GDM1 (cell line): ENCODE measurements around the gene ANKRD40CL.

Source experiments
- DNase-seq: peaks from one replicate; lab custom pipeline; 2025; lab: John Stamatoyannopoulos, UW

Gene ANKRD40CL

GRCh38 chr17:50712641-50713040 lies 54.7 kb downstream of the ANKRD40CL start:
- DNase-seq = no peak
